ENCODE measurements around the gene MEP1A.
A peak's percentile ranks its signal among the peaks of the same experiment; 100 is the strongest.
"Not testable (repeated sequence)": the region's sequence is repeated elsewhere in the genome, so short reads cannot be mapped to it uniquely, and the experiment has no call there.

MEP1A gene

GRCh38 chr6:46834257-46834916 is 41.2 kb downstream of the MEP1A start:
- DNase-seq, result not testable (repeated sequence)

GRCh38 chr6:46834991-46835390 is 41.8 kb downstream of the MEP1A start:
- DNase-seq, result not testable (repeated sequence)

GRCh38 chr6:46838033-46838432 is 44.8 kb downstream of the MEP1A start:
- DNase-seq, result no peak

GRCh38 chr6:46842252-46842846 is 49.2 kb downstream of the MEP1A start:
- DNase-seq, result not testable (repeated sequence)

- no peak for DNase-seq
These were observed 51.9 kb downstream of the MEP1A start for GRCh38 chr6:46845126-46845525.

- DNase-seq, result peak; percentile 56 to 92
These were observed 55.6 kb downstream of the MEP1A start for GRCh38 chr6:46848684-46849360.

- no peak for DNase-seq
These were observed 56.1 kb downstream of the MEP1A start for GRCh38 chr6:46849361-46849690.

GRCh38 chr6:46850792-46851191 is 57.6 kb downstream of the MEP1A start:
- DNase-seq, result no peak

GRCh38 chr6:46851576-46851975 is 58.4 kb downstream of the MEP1A start:
- DNase-seq, result not testable (repeated sequence)

- peak in 1 of 2 experiments; percentile 40 for DNase-seq
These were observed 62.8 kb downstream of the MEP1A start for GRCh38 chr6:46855966-46856365.

- no peak for DNase-seq
These were observed 69.2 kb downstream of the MEP1A start for GRCh38 chr6:46862381-46862780.

- DNase-seq, result no peak
These were observed 70.6 kb downstream of the MEP1A start for GRCh38 chr6:46863791-46864190.

- no peak for DNase-seq
These were observed 72.0 kb downstream of the MEP1A start for GRCh38 chr6:46865221-46865620.

GRCh38 chr6:46867411-46867810 is 74.2 kb downstream of the MEP1A start:
- DNase-seq, result no peak

- DNase-seq, result peak in 1 of 2 experiments; percentile 7
These were observed 82.9 kb downstream of the MEP1A start for GRCh38 chr6:46876126-46876525.

- DNase-seq, result no peak
These were observed 85.8 kb downstream of the MEP1A start for GRCh38 chr6:46879003-46879402.

GRCh38 chr6:46882645-46883044 is 89.5 kb downstream of the MEP1A start:
- peak in 1 of 2 experiments; percentile 22 for DNase-seq

- no peak for DNase-seq
These were observed 94.8 kb downstream of the MEP1A start for GRCh38 chr6:46888031-46888430.

- no peak for DNase-seq
These were observed 95.4 kb downstream of the MEP1A start for GRCh38 chr6:46888578-46888977.
